ENCODE data around the gene CETN1.

GRCh38 chr18:532632-533031 lies 47.5 kb upstream of the CETN1 start:
- TF ChIP-seq ELF4 (CRISPR knock-in tag; IDR thresholded peaks at IDR 0.05; ENCODE audit: borderline replicate concordance) (no peak), ZNF24 (IDR thresholded peaks at IDR 0.05) (no peak), EP300 (IDR thresholded peaks at IDR 0.05; ENCODE audit: low read depth in 2 of 2, low read length in 2 of 2) (no peak), EP300 (CRISPR knock-in tag; IDR thresholded peaks at IDR 0.05; ENCODE audit: borderline replicate concordance) (no peak), TP53 (CRISPR knock-in tag; conservative IDR thresholded peaks at IDR 0.05) (no peak)
- TF ChIP-seq, protein P1, sequence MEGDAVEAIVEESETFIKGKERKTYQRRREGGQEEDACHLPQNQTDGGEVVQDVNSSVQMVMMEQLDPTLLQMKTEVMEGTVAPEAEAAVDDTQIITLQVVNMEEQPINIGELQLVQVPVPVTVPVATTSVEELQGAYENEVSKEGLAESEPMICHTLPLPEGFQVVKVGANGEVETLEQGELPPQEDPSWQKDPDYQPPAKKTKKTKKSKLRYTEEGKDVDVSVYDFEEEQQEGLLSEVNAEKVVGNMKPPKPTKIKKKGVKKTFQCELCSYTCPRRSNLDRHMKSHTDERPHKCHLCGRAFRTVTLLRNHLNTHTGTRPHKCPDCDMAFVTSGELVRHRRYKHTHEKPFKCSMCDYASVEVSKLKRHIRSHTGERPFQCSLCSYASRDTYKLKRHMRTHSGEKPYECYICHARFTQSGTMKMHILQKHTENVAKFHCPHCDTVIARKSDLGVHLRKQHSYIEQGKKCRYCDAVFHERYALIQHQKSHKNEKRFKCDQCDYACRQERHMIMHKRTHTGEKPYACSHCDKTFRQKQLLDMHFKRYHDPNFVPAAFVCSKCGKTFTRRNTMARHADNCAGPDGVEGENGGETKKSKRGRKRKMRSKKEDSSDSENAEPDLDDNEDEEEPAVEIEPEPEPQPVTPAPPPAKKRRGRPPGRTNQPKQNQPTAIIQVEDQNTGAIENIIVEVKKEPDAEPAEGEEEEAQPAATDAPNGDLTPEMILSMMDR (CRISPR knock-in tag; IDR thresholded peaks at IDR 0.05): no peak

Data from HepG2 (cell line).